ENCODE results near the gene PPID. TPM values are rescaled to one million over a fixed set of nuclear protein-coding genes. Genes with fewer than 3 reads are reported as not detected.

PPID gene
- total and polyA plus RNA-seq, 2 of the 4 experiments (the other 2 are of a cell fraction), result 11.8 to 21.1 TPM

GRCh38 chr4:158670975-158671664 lies 52.1 kb downstream of the PPID start:
- ChIA-PET CTCF (no interaction called here), POLR2A (ENCODE audit: unreplicated experiment) (interaction anchor here (0.6 kb wide), 1 partner anchor 23 kb away, joined by 3 read pairs; no protein-coding TSS in a partner anchor)
- peak overlapping the region; percentile 57; the same call in 1 of the 3 replicates for H2BK15ac ChIP-seq (ENCODE audit: low read depth, low read length)
- peak overlapping the region; percentile 97 for H2AFZ ChIP-seq (replicated peaks; ENCODE audit: low read length, poor library complexity)
- H2BK20ac ChIP-seq (ENCODE audit: low read depth, low read length), result 0 out of 2 replicates have a peak overlapping the region, but pooled peaks have one; percentile 1
- H4K20me1 ChIP-seq (ENCODE audit: insufficient read depth, low read length), result no peaks in the 10 kb centered on the region
- H3K18ac ChIP-seq (ENCODE audit: low read depth, low read length), result no peak overlapping the region
- peak overlapping the region; percentile 57 for H2AK9ac ChIP-seq (replicated peaks; ENCODE audit: low read depth, low read length, poor library complexity)
- H3K4ac ChIP-seq (ENCODE audit: low read depth, low read length), result peak overlapping the region; percentile 56
- peak overlapping the region; percentile 67 for H4K91ac ChIP-seq (ENCODE audit: insufficient read depth, low read depth, low read length)
- H3K56ac ChIP-seq (ENCODE audit: extremely low read depth, insufficient read depth, low read length), result peak overlapping the region; percentile 69; the same call in 1 of the 2 replicates
- 0% methylated on average over 3 of the region's 35 CpGs; no CpG with 5 or more reads in 1 of the 2 experiments for WGBS, 2 experiments (ENCODE audit: extremely low coverage in 2 of 2, insufficient read length in 1 of 2)
- peak overlapping the region; percentile 80 for H3K9ac ChIP-seq (ENCODE audit: low read depth, low read length)
- H3K23ac ChIP-seq (ENCODE audit: low read depth, low read length), result peak overlapping the region; percentile 30
- peak overlapping the region; percentile 77 for H3K27ac ChIP-seq (ENCODE audit: insufficient read depth, low read length)
- peak overlapping the region; percentile 61 for H2BK5ac ChIP-seq (ENCODE audit: low read depth, low read length, poor library complexity, severe bottlenecking)
- in situ Hi-C loops (cut with MboI; ENCODE audit: low sequenced_read_pairs), result no loop called here
- H3K36me3 ChIP-seq (ENCODE audit: control insufficient read depth, insufficient read depth, low read length), result no peaks in the 10 kb centered on the region
- H3K79me1 ChIP-seq (ENCODE audit: low read depth in 1 of 2, low read length in 2 of 2), result peaks cover 8 to 29% of the 10 kb centered on the region in 2 experiments; a peak in 3 of 4 replicates
- dilution Hi-C loops (cut with HindIII; ENCODE audit: low sequenced_read_pairs, unreplicated experiment), result no loop called here
- no peak overlapping the region for H2AK5ac ChIP-seq (ENCODE audit: low read depth, low read length)
- peak overlapping the region; percentile 82 for H3K14ac ChIP-seq (replicated peaks; ENCODE audit: low read depth, low read length)
- no peaks in the 10 kb centered on the region for H3K9me1 ChIP-seq (ENCODE audit: insufficient read depth, low read length)
- H3K9me3 ChIP-seq (ENCODE audit: control insufficient read depth, insufficient read depth, low read length), result no peaks in the 10 kb centered on the region
- H3K4me3 ChIP-seq (ENCODE audit: insufficient read depth, low read depth, low read length), result peak overlapping the region; percentile 65
- intact Hi-C loops (cut with micrococcal nuclease), result no loop called here
- H4K8ac ChIP-seq (ENCODE audit: low read depth in 2 of 2, low read length in 2 of 2), result peak overlapping the region in 1 of 2 experiments; percentile 43; a peak in 2 of 4 replicates
- BruUV-seq (replicated peaks), result no TSS peak
- H3K4me1 ChIP-seq (ENCODE audit: control insufficient read depth, insufficient read depth, low read length), result no peaks in the 10 kb centered on the region
- DNase-seq (peak; percentile 76), ATAC-seq (ENCODE audit: low read depth) (peak; percentile 22)
- no peak overlapping the region for H4K5ac ChIP-seq (ENCODE audit: low read depth, low read length)
- peak overlapping the region; percentile 38 for H2BK120ac ChIP-seq (ENCODE audit: low read depth, low read length)
- peak overlapping the region; percentile 96 for H3K4me2 ChIP-seq (ENCODE audit: low read depth, low read length)
- no peaks in the 10 kb centered on the region for H3K27me3 ChIP-seq (ENCODE audit: control insufficient read depth, insufficient read depth, low read length)
- TF ChIP-seq RCOR1 (IDR thresholded peaks at IDR 0.05; ENCODE audit: insufficient replicate concordance, low read length) (no peak), RFX5 (IDR thresholded peaks at IDR 0.05; ENCODE audit: low read depth, low read length) (no peak), BHLHE40 (IDR thresholded peaks at IDR 0.05; ENCODE audit: low read depth, low read length) (no peak), SMC3 (IDR thresholded peaks at IDR 0.05; ENCODE audit: low read depth, low read length) (no peak), MAZ (IDR thresholded peaks at IDR 0.05; ENCODE audit: borderline replicate concordance, low read depth, low read length) (no peak), CEBPB (IDR thresholded peaks at IDR 0.05; ENCODE audit: low read depth, low read length) (no peak), RAD21 (IDR thresholded peaks at IDR 0.05; ENCODE audit: low read length) (peak; percentile 10; the same call in 1 of the 2 replicates), MAFK (IDR thresholded peaks at IDR 0.05; ENCODE audit: low read depth, low read length) (no peak), ELK1 (IDR thresholded peaks at IDR 0.05; ENCODE audit: borderline replicate concordance, low read depth, low read length) (no peak), FOS (IDR thresholded peaks at IDR 0.05; ENCODE audit: low read depth, low read length) (no peak), POLR2A (IDR thresholded peaks at IDR 0.05; ENCODE audit: low read depth, low read length) (no peak), NFE2L2 (IDR thresholded peaks at IDR 0.05; ENCODE audit: low read depth, low read length) (no peak), MXI1 (IDR thresholded peaks at IDR 0.05; ENCODE audit: borderline replicate concordance, low read depth, low read length) (no peak)
- TF ChIP-seq, protein P1, sequence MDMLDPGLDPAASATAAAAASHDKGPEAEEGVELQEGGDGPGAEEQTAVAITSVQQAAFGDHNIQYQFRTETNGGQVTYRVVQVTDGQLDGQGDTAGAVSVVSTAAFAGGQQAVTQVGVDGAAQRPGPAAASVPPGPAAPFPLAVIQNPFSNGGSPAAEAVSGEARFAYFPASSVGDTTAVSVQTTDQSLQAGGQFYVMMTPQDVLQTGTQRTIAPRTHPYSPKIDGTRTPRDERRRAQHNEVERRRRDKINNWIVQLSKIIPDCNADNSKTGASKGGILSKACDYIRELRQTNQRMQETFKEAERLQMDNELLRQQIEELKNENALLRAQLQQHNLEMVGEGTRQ (IDR thresholded peaks at IDR 0.05; ENCODE audit: low read depth, low read length), result peak; percentile 71
- TF ChIP-seq, protein P2, sequence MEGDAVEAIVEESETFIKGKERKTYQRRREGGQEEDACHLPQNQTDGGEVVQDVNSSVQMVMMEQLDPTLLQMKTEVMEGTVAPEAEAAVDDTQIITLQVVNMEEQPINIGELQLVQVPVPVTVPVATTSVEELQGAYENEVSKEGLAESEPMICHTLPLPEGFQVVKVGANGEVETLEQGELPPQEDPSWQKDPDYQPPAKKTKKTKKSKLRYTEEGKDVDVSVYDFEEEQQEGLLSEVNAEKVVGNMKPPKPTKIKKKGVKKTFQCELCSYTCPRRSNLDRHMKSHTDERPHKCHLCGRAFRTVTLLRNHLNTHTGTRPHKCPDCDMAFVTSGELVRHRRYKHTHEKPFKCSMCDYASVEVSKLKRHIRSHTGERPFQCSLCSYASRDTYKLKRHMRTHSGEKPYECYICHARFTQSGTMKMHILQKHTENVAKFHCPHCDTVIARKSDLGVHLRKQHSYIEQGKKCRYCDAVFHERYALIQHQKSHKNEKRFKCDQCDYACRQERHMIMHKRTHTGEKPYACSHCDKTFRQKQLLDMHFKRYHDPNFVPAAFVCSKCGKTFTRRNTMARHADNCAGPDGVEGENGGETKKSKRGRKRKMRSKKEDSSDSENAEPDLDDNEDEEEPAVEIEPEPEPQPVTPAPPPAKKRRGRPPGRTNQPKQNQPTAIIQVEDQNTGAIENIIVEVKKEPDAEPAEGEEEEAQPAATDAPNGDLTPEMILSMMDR (conservative IDR thresholded peaks at IDR 0.05; ENCODE audit: low read depth, low read length), result no peak

Data from IMR-90 (cell line).